OCI-LY7 (cell line): ENCODE data around the gene PIGH.

ENCODE experiments used
- EZH2phosphoT487 ChIP-seq: fragments of 200-600 bp; sonication (generic); IDR thresholded peaks from 2 replicates; pipeline ENCODE4 v1.6.1; 2018; ENCODE audit warnings: low read depth, borderline replicate concordance, mild to moderate bottlenecking, mixed run types, antibody characterized with exemption, low read length, moderate library complexity, mixed read lengths
- TF ChIP-seq, protein P1 (sequence below): fragments of 200-600 bp; sonication (generic); conservative IDR thresholded peaks from 2 replicates; pipeline ENCODE4 v1.5.1; 2014; ENCODE audit warnings: mild to moderate bottlenecking, antibody characterized with exemption, low read length, moderate library complexity, mixed read lengths

DNA sequence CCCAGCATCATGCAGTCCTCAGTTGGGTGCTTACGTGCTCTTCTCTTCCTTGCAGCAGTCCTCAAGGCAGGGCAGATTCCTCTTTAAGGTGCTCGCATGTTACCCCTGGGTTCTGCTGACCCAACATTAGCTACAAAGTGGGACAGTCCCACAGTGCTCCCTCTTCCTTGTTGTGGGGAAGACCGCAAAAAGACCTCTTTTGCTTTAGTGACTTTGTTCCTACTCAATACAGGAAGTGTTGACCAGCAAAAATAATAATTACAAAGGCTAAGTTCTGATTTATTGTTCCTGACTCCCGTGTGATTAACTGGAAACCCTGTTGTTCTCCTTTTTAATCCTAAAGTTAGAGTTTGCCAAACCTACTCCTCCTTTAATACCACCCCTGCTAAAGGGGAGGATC is 13.7 kb downstream of the PIGH start:
- TF ChIP-seq, protein P1, sequence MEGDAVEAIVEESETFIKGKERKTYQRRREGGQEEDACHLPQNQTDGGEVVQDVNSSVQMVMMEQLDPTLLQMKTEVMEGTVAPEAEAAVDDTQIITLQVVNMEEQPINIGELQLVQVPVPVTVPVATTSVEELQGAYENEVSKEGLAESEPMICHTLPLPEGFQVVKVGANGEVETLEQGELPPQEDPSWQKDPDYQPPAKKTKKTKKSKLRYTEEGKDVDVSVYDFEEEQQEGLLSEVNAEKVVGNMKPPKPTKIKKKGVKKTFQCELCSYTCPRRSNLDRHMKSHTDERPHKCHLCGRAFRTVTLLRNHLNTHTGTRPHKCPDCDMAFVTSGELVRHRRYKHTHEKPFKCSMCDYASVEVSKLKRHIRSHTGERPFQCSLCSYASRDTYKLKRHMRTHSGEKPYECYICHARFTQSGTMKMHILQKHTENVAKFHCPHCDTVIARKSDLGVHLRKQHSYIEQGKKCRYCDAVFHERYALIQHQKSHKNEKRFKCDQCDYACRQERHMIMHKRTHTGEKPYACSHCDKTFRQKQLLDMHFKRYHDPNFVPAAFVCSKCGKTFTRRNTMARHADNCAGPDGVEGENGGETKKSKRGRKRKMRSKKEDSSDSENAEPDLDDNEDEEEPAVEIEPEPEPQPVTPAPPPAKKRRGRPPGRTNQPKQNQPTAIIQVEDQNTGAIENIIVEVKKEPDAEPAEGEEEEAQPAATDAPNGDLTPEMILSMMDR = no peak
- no peak for TF ChIP-seq EZH2phosphoT487
